ENCODE measurements around the gene SLC6A1.

The SLC6A1 gene

DNA sequence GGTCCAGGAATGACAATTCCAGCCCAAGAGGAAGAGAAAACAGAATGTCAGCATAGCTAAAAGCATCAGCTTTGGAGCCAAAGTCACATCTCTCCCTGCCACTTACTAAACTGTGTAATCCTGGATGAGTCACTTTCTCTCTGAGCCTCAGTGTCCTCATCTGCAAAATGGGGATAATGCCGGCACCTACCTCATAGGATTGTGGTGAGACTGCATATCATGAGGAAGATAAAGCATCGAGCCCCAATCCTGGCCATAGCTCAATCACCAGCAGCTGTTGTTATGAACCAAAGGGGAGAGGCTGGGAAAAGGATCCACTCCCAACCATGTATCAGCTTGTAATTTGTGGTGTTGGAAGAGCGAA lies 9.1 kb downstream of the SLC6A1 start:
- Histone ChIP-seq H3K4me3 (ENCODE audit: low read length) (no peak overlapping the region), H4K20me1 (ENCODE audit: insufficient read depth, low read length) (no peaks in the 10 kb centered on the region), H3K27me3 (ENCODE audit: low read depth, low read length) (peaks cover 28% of the 10 kb centered on the region; the same call in 1 of the 2 replicates), H3K9ac (ENCODE audit: low read length) (no peak overlapping the region), H3K27ac (ENCODE audit: low read length) (no peak overlapping the region), H3K9me3 (ENCODE audit: insufficient read depth, low read length) (no peaks in the 10 kb centered on the region), H2AFZ (ENCODE audit: low read depth, low read length) (no peak overlapping the region), H3K4me1 (ENCODE audit: low read length) (no peaks in the 10 kb centered on the region), H3K4me2 (ENCODE audit: low read length) (no peak overlapping the region), H3K36me3 (replicated peaks; ENCODE audit: low read depth, low read length) (no peaks in the 10 kb centered on the region), H3K79me2 (ENCODE audit: low read length) (no peaks in the 10 kb centered on the region)
- no peak for TF ChIP-seq EZH2phosphoT487 (IDR thresholded peaks at IDR 0.05; ENCODE audit: low read depth)
- TF ChIP-seq, protein P1, sequence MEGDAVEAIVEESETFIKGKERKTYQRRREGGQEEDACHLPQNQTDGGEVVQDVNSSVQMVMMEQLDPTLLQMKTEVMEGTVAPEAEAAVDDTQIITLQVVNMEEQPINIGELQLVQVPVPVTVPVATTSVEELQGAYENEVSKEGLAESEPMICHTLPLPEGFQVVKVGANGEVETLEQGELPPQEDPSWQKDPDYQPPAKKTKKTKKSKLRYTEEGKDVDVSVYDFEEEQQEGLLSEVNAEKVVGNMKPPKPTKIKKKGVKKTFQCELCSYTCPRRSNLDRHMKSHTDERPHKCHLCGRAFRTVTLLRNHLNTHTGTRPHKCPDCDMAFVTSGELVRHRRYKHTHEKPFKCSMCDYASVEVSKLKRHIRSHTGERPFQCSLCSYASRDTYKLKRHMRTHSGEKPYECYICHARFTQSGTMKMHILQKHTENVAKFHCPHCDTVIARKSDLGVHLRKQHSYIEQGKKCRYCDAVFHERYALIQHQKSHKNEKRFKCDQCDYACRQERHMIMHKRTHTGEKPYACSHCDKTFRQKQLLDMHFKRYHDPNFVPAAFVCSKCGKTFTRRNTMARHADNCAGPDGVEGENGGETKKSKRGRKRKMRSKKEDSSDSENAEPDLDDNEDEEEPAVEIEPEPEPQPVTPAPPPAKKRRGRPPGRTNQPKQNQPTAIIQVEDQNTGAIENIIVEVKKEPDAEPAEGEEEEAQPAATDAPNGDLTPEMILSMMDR (IDR thresholded peaks at IDR 0.05; ENCODE audit: low read depth, low read length), result no peak

GRCh38 chr3:11002371-11002807 lies 9.8 kb downstream of the SLC6A1 start:
- TF ChIP-seq, protein P1 (IDR thresholded peaks at IDR 0.05; ENCODE audit: low read depth, low read length), result no peak
- no peak for TF ChIP-seq EZH2phosphoT487 (IDR thresholded peaks at IDR 0.05; ENCODE audit: low read depth)
- no peak overlapping the region for H3K27ac ChIP-seq (ENCODE audit: low read length)

GRCh38 chr3:11004563-11004962 lies 12.0 kb downstream of the SLC6A1 start:
- no peak overlapping the region for H2AFZ ChIP-seq (ENCODE audit: low read depth, low read length)
- peaks cover 24% of the 10 kb centered on the region; the same call in 1 of the 2 replicates for H3K27me3 ChIP-seq (ENCODE audit: low read depth, low read length)
- TF ChIP-seq EZH2phosphoT487 (IDR thresholded peaks at IDR 0.05; ENCODE audit: low read depth), result no peak
- TF ChIP-seq, protein P1 (IDR thresholded peaks at IDR 0.05; ENCODE audit: low read depth, low read length), result no peak

More at GRCh38 chr3:11002371-11002807, 9.8 kb downstream of the SLC6A1 start:
- Histone ChIP-seq H3K4me3 (ENCODE audit: low read length) (no peak overlapping the region), H3K79me2 (ENCODE audit: low read length) (no peaks in the 10 kb centered on the region), H3K9ac (ENCODE audit: low read length) (no peak overlapping the region), H2AFZ (ENCODE audit: low read depth, low read length) (no peak overlapping the region), H3K4me2 (ENCODE audit: low read length) (no peak overlapping the region), H3K4me1 (ENCODE audit: low read length) (no peaks in the 10 kb centered on the region), H4K20me1 (ENCODE audit: insufficient read depth, low read length) (no peaks in the 10 kb centered on the region), H3K9me3 (ENCODE audit: insufficient read depth, low read length) (no peaks in the 10 kb centered on the region), H3K36me3 (replicated peaks; ENCODE audit: low read depth, low read length) (no peaks in the 10 kb centered on the region), H3K27me3 (ENCODE audit: low read depth, low read length) (peaks cover 25% of the 10 kb centered on the region; the same call in 1 of the 2 replicates)

DNA sequence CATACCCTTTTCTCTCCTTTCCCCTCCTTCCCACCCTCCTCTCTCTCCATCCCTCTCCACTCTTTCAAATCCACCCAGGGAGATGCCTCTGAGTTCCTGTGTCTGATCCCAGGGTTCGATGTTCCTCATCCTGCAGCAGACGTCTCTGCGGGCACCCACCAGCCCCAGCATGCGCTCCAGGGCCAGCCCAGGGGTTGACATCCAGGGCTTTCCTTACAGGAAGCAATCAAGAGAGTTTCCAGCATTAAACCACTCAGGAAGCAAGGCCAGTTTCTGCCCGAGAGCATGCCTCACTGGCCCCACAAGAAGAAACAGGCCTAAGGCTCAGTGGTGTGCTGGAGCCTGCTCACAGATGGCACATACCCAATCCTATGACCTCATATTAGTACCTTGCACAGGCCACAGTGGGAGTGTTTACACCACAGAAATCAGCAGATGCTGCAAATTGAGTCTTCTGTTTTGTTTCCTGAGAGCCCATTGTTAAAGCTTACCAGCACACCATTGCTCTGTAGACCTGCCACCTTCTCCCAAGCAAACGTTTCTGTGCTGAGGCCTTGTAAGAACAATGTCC lies 13.2 kb downstream of the SLC6A1 start:
- Histone ChIP-seq H3K9ac (ENCODE audit: low read length) (no peak overlapping the region), H3K79me2 (ENCODE audit: low read length) (no peaks in the 10 kb centered on the region), H3K27ac (ENCODE audit: low read length) (no peak overlapping the region), H2AFZ (ENCODE audit: low read depth, low read length) (no peak overlapping the region), H3K4me3 (ENCODE audit: low read length) (no peak overlapping the region), H3K9me3 (ENCODE audit: insufficient read depth, low read length) (no peaks in the 10 kb centered on the region), H3K4me2 (ENCODE audit: low read length) (no peak overlapping the region), H3K36me3 (replicated peaks; ENCODE audit: low read depth, low read length) (no peaks in the 10 kb centered on the region), H3K27me3 (ENCODE audit: low read depth, low read length) (peaks cover 24% of the 10 kb centered on the region; the same call in 1 of the 2 replicates), H3K4me1 (ENCODE audit: low read length) (no peaks in the 10 kb centered on the region), H4K20me1 (ENCODE audit: insufficient read depth, low read length) (no peaks in the 10 kb centered on the region)
- TF ChIP-seq EZH2phosphoT487 (IDR thresholded peaks at IDR 0.05; ENCODE audit: low read depth), result no peak
- TF ChIP-seq, protein P1 (IDR thresholded peaks at IDR 0.05; ENCODE audit: low read depth, low read length), result no peak

More at GRCh38 chr3:11004563-11004962, 12.0 kb downstream of the SLC6A1 start:
- Histone ChIP-seq H4K20me1 (ENCODE audit: insufficient read depth, low read length) (no peaks in the 10 kb centered on the region), H3K27ac (ENCODE audit: low read length) (no peak overlapping the region), H3K4me1 (ENCODE audit: low read length) (no peaks in the 10 kb centered on the region), H3K79me2 (ENCODE audit: low read length) (no peaks in the 10 kb centered on the region), H3K4me2 (ENCODE audit: low read length) (no peak overlapping the region), H3K36me3 (replicated peaks; ENCODE audit: low read depth, low read length) (no peaks in the 10 kb centered on the region), H3K9me3 (ENCODE audit: insufficient read depth, low read length) (no peaks in the 10 kb centered on the region), H3K9ac (ENCODE audit: low read length) (no peak overlapping the region), H3K4me3 (ENCODE audit: low read length) (no peak overlapping the region)

Data from OCI-LY3 (cell line).